Liver (tissue), 9 donors: ENCODE results near the gene SLAIN2. TPM values are rescaled to one million over a fixed set of nuclear protein-coding genes. Genes with fewer than 3 reads are reported as not detected.

Source experiments
- DNase-seq: peaks from one replicate; pipeline ENCODE4 v3.0.0-alpha.2; 2017; ENCODE audit warnings: low spot score
- H3K27ac ChIP-seq, 2 donors: one replicate each; pipeline ENCODE4 v1.7.0; 2013; ENCODE audit warnings: inconsistent platforms in 2 of 2, low read length in 2 of 2, control low read depth in 1 of 2, low read depth in 1 of 2, mild to moderate bottlenecking in 1 of 2
- H3K27me3 ChIP-seq, 4 donors: one replicate each; pipeline versions ENCODE4 v1.6.1 to v1.7.0; 2013; ENCODE audit warnings: low read length in 3 of 4, inconsistent platforms in 1 of 4, mild to moderate bottlenecking in 1 of 4, moderate library complexity in 1 of 4; ENCODE audit not compliant: control insufficient read depth in 4 of 4, insufficient read depth in 4 of 4
- H3K36me3 ChIP-seq, 4 donors: one replicate each; pipeline versions ENCODE4 v1.6.1 to v1.7.0; 2013; ENCODE audit warnings: low read length in 3 of 4, mild to moderate bottlenecking in 3 of 4, low read depth in 1 of 4, moderate library complexity in 1 of 4; ENCODE audit not compliant: control insufficient read depth in 4 of 4, insufficient read depth in 3 of 4
- H3K4me1 ChIP-seq, 4 donors: one replicate each; pipeline versions ENCODE4 v1.6.1 to v1.7.0; 2013; ENCODE audit warnings: low read length in 3 of 4, mild to moderate bottlenecking in 3 of 4, moderate library complexity in 1 of 4; ENCODE audit not compliant: control insufficient read depth in 4 of 4, insufficient read depth in 4 of 4
- H3K4me3 ChIP-seq, 3 donors: one replicate each; pipeline versions ENCODE4 v1.6.1 to v1.7.0; 2013; ENCODE audit warnings: low read length in 3 of 3, control low read depth in 1 of 3, low read depth in 1 of 3, mild to moderate bottlenecking in 1 of 3
- H3K9ac ChIP-seq, 2 donors: one replicate each; pipeline ENCODE4 v1.7.0; 2013; ENCODE audit warnings: low read length in 2 of 2, mild to moderate bottlenecking in 2 of 2, moderate library complexity in 2 of 2, control low read depth in 1 of 2, low read depth in 1 of 2
- H3K9me3 ChIP-seq, 4 donors: one replicate each; pipeline versions ENCODE4 v1.6.1 to v1.7.0; 2013; ENCODE audit warnings: low read length in 3 of 4; ENCODE audit not compliant: control insufficient read depth in 4 of 4
- ATF3 ChIP-seq: IDR thresholded peaks from 2 replicates; pipeline ENCODE4 v1.6.1; 2016; ENCODE audit warnings: antibody characterized with exemption
- EGR1 ChIP-seq, 2 donors: IDR thresholded peaks; 2 replicates each; pipeline ENCODE4 v1.6.1; 2016 to 2018; ENCODE audit warnings: antibody characterized with exemption in 2 of 2, low read depth in 2 of 2
- FOXA1 ChIP-seq: IDR thresholded peaks from 2 replicates; pipeline ENCODE4 v1.6.1; 2016; ENCODE audit warnings: antibody characterized with exemption
- FOXA2 ChIP-seq: IDR thresholded peaks from 2 replicates; pipeline ENCODE4 v1.6.1; 2016; ENCODE audit warnings: antibody characterized with exemption
- GABPA ChIP-seq, 2 donors: IDR thresholded peaks in 1 of 2; conservative IDR thresholded peaks in 1 of 2; 2 replicates each; pipeline ENCODE4 v1.6.1; 2016; ENCODE audit warnings: antibody characterized with exemption in 2 of 2, mild to moderate bottlenecking in 1 of 2, moderate library complexity in 1 of 2
- HNF4G ChIP-seq: IDR thresholded peaks from 2 replicates; pipeline ENCODE4 v1.6.1; 2016; ENCODE audit warnings: antibody characterized with exemption
- JUND ChIP-seq, 2 donors: IDR thresholded peaks; 2 replicates each; pipeline ENCODE4 v1.6.1; 2016; ENCODE audit warnings: antibody characterized with exemption in 2 of 2
- MAX ChIP-seq: IDR thresholded peaks from 2 replicates; pipeline ENCODE4 v1.6.1; 2016; ENCODE audit warnings: antibody characterized with exemption
- NR2F2 ChIP-seq: IDR thresholded peaks from 2 replicates; pipeline ENCODE4 v1.6.1; 2016; ENCODE audit warnings: antibody characterized with exemption
- RAD21 ChIP-seq, 2 donors: IDR thresholded peaks; 2 replicates each; pipeline ENCODE4 v1.6.1; 2016; ENCODE audit warnings: antibody characterized with exemption in 2 of 2, mild to moderate bottlenecking in 2 of 2
- REST ChIP-seq: IDR thresholded peaks from 2 replicates; pipeline ENCODE4 v1.6.1; 2016; ENCODE audit warnings: antibody characterized with exemption, mild to moderate bottlenecking
- RXRA ChIP-seq, 2 donors: IDR thresholded peaks; 2 replicates each; pipeline ENCODE4 v1.6.1; 2017 to 2018; ENCODE audit warnings: antibody characterized with exemption in 2 of 2, mild to moderate bottlenecking in 1 of 2
- SP1 ChIP-seq: IDR thresholded peaks from 2 replicates; pipeline ENCODE4 v1.6.1; 2018; ENCODE audit warnings: antibody characterized with exemption, mild to moderate bottlenecking
- TAF1 ChIP-seq: conservative IDR thresholded peaks from 2 replicates; pipeline ENCODE4 v1.6.1; 2016; ENCODE audit warnings: antibody characterized with exemption, mild to moderate bottlenecking
- YY1 ChIP-seq: IDR thresholded peaks from 2 replicates; pipeline ENCODE4 v1.6.1; 2016; ENCODE audit warnings: antibody characterized with exemption, mild to moderate bottlenecking
- ZBTB33 ChIP-seq: IDR thresholded peaks from 2 replicates; pipeline ENCODE4 v1.6.1; 2016; ENCODE audit warnings: antibody characterized with exemption
- whole genome bisulfite sequencing: extraction: QIAGEN DNeasy Blood & Tissue Kit; methylation state at CpG from one replicate; pipeline ENCODE4 v1.1.7; 2013; 5-methylcytosine and 5-hydroxymethylcytosine counted together
- polyA plus RNA-seq, 2 donors: library from polyadenylated mRNA; stranded (reverse) in 1 of 2; unstranded in 1 of 2; fragments of 200-250 nt in 1 of 2; fragments of >200 nt in 1 of 2; fragmentation: Nextera tagmentation in 1 of 2; extraction: Ambion mirVana in 1 of 2; gene quantifications; one replicate each; pipeline versions ENCODE4 v1.2.1 to v1.2.3, GENCODE V29; 2013 to 2015
- total RNA-seq, 2 donors: library from RNA; depleted of rRNA; stranded (reverse); fragments of >200 nt; gene quantifications; one replicate each; pipeline ENCODE4 v1.2.3, GENCODE V29; 2014
- donor health status: healthy.
- donor health status: healthy.
- donor health status: healthy.
- donor health status: healthy.
- donor health status: healthy.

SLAIN2 gene
- total and polyA plus RNA-seq, 4 donors = 12.1 to 32.5 (median 16.6) TPM

GRCh38 chr4:48467442-48467841 lies 126.1 kb downstream of the SLAIN2 start:
- DNase-seq = no peak
- Histone ChIP-seq H3K27me3 (no peaks in the 10 kb centered on the region), H3K36me3 (no peaks in the 10 kb centered on the region), H3K9me3 (peaks cover 0 to 4% (median 0%) of the 10 kb centered on the region in 4 donors), H3K4me3 (no peak overlapping the region), H3K27ac (no peak overlapping the region), H3K4me1 (no peaks in the 10 kb centered on the region), H3K9ac (no peak overlapping the region)
- WGBS = 83% methylated on average over 2 of the region's 2 CpGs
- TF ChIP-seq FOXA1 = no peak
- TF ChIP-seq EGR1 (IDR thresholded peaks at IDR 0.05; ENCODE audit: low read depth in 2 of 2) = no peak

- Histone ChIP-seq H3K4me3 (no peak overlapping the region), H3K27ac (no peak overlapping the region), H3K36me3 (no peaks in the 10 kb centered on the region), H3K9ac (no peak overlapping the region), H3K27me3 (no peaks in the 10 kb centered on the region), H3K4me1 (no peaks in the 10 kb centered on the region), H3K9me3 (peaks cover 0 to 4% (median 0%) of the 10 kb centered on the region in 4 donors)
- WGBS = 65% methylated on average over 5 of the region's 5 CpGs
- no peak for TF ChIP-seq ATF3
- no peak for TF ChIP-seq HNF4G
- no peak for DNase-seq
Observed at GRCh38 chr4:48467891-48468290, 126.6 kb downstream of the SLAIN2 start.

- Histone ChIP-seq H3K27ac (no peak overlapping the region), H3K4me1 (no peaks in the 10 kb centered on the region), H3K9me3 (no peaks in the 10 kb centered on the region), H3K9ac (no peak overlapping the region), H3K36me3 (no peaks in the 10 kb centered on the region), H3K27me3 (no peaks in the 10 kb centered on the region), H3K4me3 (no peak overlapping the region)
- DNase-seq = no peak
- whole genome bisulfite sequencing = 75% methylated on average over 1 of the region's 1 CpG
- no peak for TF ChIP-seq JUND (IDR thresholded peaks at IDR 0.05)
- no peak for TF ChIP-seq YY1
- no peak for TF ChIP-seq ZBTB33
- no peak for TF ChIP-seq MAX
- TF ChIP-seq TAF1 = no peak
- no peak for TF ChIP-seq GABPA (IDR thresholded peaks at IDR 0.05 in 1 of 2, conservative IDR thresholded peaks at IDR 0.05 in 1 of 2)
- TF ChIP-seq SP1 = no peak
- TF ChIP-seq FOXA2 = no peak
- no peak for TF ChIP-seq NR2F2
- no peak for TF ChIP-seq RXRA (IDR thresholded peaks at IDR 0.05)
- no peak for TF ChIP-seq ATF3
- TF ChIP-seq HNF4G = no peak
- no peak for TF ChIP-seq RAD21 (IDR thresholded peaks at IDR 0.05)
- TF ChIP-seq REST = no peak
- TF ChIP-seq FOXA1 = no peak
Observed at GRCh38 chr4:48470137-48470536, 128.8 kb downstream of the SLAIN2 start.
